NCI-H2227 (cell line): ENCODE measurements around the gene KIR3DL3.
"Not testable (repeated sequence)": the region's sequence is repeated elsewhere in the genome, so short reads cannot be mapped to it uniquely, and the experiment has no call there.

Experiments
- DNase-seq: peaks from one replicate; lab custom pipeline; 2025; ENCODE audit not compliant: unreplicated experiment; lab: John Stamatoyannopoulos, UW

KIR3DL3 gene

GRCh38 chr19:54724142-54724541 lies at the start of gene KIR3DL3:
TSS of gene KIR3DL3 (plus strand) at chr19:54724442. CDS start at chr19:54724497, 55 bp downstream.
- DNase-seq = no peak

- peak; percentile 79 for DNase-seq
Observed at GRCh38 chr19:54676210-54676834, 47.9 kb upstream of the KIR3DL3 start.

- DNase-seq = no peak
Observed at GRCh38 chr19:54677217-54677616, 47.0 kb upstream of the KIR3DL3 start.

GRCh38 chr19:54681596-54681995 lies 42.6 kb upstream of the KIR3DL3 start:
- not testable (repeated sequence) for DNase-seq

GRCh38 chr19:54682306-54682856 lies 41.9 kb upstream of the KIR3DL3 start:
- no peak for DNase-seq

- DNase-seq = no peak
Observed at GRCh38 chr19:54684527-54684926, 39.7 kb upstream of the KIR3DL3 start.

- no peak for DNase-seq
Observed at GRCh38 chr19:54691582-54692297, 32.5 kb upstream of the KIR3DL3 start.

GRCh38 chr19:54692298-54692615 lies 32.0 kb upstream of the KIR3DL3 start:
- DNase-seq = no peak

- no peak for DNase-seq
Observed at GRCh38 chr19:54694648-54695047, 29.6 kb upstream of the KIR3DL3 start.

- no peak for DNase-seq
Observed at GRCh38 chr19:54696117-54696548, 28.1 kb upstream of the KIR3DL3 start.

- no peak for DNase-seq
Observed at GRCh38 chr19:54696766-54697165, 27.5 kb upstream of the KIR3DL3 start.

- not testable (repeated sequence) for DNase-seq
Observed at GRCh38 chr19:54697716-54698115, 26.5 kb upstream of the KIR3DL3 start.

GRCh38 chr19:54704928-54705327 lies 19.3 kb upstream of the KIR3DL3 start:
- no peak for DNase-seq

GRCh38 chr19:54707962-54708361 lies 16.3 kb upstream of the KIR3DL3 start:
- DNase-seq = no peak

- no peak for DNase-seq
Observed at GRCh38 chr19:54708781-54709180, 15.5 kb upstream of the KIR3DL3 start.

GRCh38 chr19:54709212-54709948 lies 14.9 kb upstream of the KIR3DL3 start:
- no peak for DNase-seq

GRCh38 chr19:54709956-54710355 lies 14.3 kb upstream of the KIR3DL3 start:
- not testable (repeated sequence) for DNase-seq

- no peak for DNase-seq
Observed at GRCh38 chr19:54724644-54725043, 402 bp downstream of the KIR3DL3 start.

GRCh38 chr19:54725321-54725720 lies 1.1 kb downstream of the KIR3DL3 start:
- DNase-seq = no peak

- no peak for DNase-seq
Observed at GRCh38 chr19:54727562-54727961, 3.3 kb downstream of the KIR3DL3 start.

- no peak for DNase-seq
Observed at GRCh38 chr19:54728167-54728566, 3.9 kb downstream of the KIR3DL3 start.
